Measurements from ENCODE around the gene MAP2. TPM values are rescaled to one million over a fixed set of nuclear protein-coding genes. Genes with fewer than 3 reads are reported as not detected.

MAP2 gene
- total and polyA plus RNA-seq, 2 of the 13 experiments (the other 11 are each of a cell fraction or from before 2014, with no cell fraction given) = 0.08 TPM; not detected in 1

GRCh38 chr2:209771474-209772289, 347.8 kb downstream of the MAP2 start, which contains the start of gene UNC80 (continued):
- TF ChIP-seq TBL1XR1 (IDR thresholded peaks at IDR 0.05; ENCODE audit: borderline replicate concordance, low read length, partially characterized antibody) (no peak), AGO2 (optimal IDR thresholded peaks at IDR 0.05; ENCODE audit: low read depth, low read length) (no peak), ZNF672 (CRISPR knock-in tag; IDR thresholded peaks at IDR 0.05) (no peak), ZBED4 (CRISPR knock-in tag; IDR thresholded peaks at IDR 0.05; ENCODE audit: borderline replicate concordance) (peak; percentile 96), BHLHE40 (IDR thresholded peaks at IDR 0.05; ENCODE audit: low read length) (no peak), HMG20B (CRISPR knock-in tag; conservative IDR thresholded peaks at IDR 0.05) (peak; percentile 89), ZNF230 (CRISPR knock-in tag; IDR thresholded peaks at IDR 0.05) (peak; percentile 94), ZBTB10 (CRISPR knock-in tag; IDR thresholded peaks at IDR 0.05; ENCODE audit: borderline replicate concordance) (peak; percentile 85), HOXA3 (CRISPR knock-in tag; IDR thresholded peaks at IDR 0.05) (peak; percentile 76), ZNF740 (CRISPR knock-in tag; IDR thresholded peaks at IDR 0.05) (0 out of 2 replicates have a peak, but pooled peaks have one; percentile 39), ZNF678 (CRISPR knock-in tag; IDR thresholded peaks at IDR 0.05) (peak; percentile 91), ELK4 (CRISPR knock-in tag; IDR thresholded peaks at IDR 0.05; ENCODE audit: borderline replicate concordance) (no peak), LCORL (IDR thresholded peaks at IDR 0.05) (no peak), LCORL (CRISPR knock-in tag; IDR thresholded peaks at IDR 0.05) (peak; percentile 44; the same call in 1 of the 2 replicates)
- TF ChIP-seq, protein P1, sequence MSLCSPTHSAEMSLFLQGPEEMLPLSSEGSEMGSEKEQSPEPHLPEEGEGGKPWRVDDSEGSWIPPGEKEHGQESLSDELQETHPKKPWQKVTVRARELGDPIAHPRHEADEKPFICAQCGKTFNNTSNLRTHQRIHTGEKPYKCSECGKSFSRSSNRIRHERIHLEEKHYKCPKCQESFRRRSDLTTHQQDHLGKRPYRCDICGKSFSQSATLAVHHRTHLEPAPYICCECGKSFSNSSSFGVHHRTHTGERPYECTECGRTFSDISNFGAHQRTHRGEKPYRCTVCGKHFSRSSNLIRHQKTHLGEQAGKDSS (CRISPR knock-in tag; IDR thresholded peaks at IDR 0.05; ENCODE audit: borderline replicate concordance, low read depth) = peak; percentile 89; the same call in 1 of the 2 replicates
- TF ChIP-seq, protein P2, sequence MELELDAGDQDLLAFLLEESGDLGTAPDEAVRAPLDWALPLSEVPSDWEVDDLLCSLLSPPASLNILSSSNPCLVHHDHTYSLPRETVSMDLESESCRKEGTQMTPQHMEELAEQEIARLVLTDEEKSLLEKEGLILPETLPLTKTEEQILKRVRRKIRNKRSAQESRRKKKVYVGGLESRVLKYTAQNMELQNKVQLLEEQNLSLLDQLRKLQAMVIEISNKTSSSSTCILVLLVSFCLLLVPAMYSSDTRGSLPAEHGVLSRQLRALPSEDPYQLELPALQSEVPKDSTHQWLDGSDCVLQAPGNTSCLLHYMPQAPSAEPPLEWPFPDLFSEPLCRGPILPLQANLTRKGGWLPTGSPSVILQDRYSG (CRISPR knock-in tag; IDR thresholded peaks at IDR 0.05) = peak; percentile 96
- TF ChIP-seq, protein P3, sequence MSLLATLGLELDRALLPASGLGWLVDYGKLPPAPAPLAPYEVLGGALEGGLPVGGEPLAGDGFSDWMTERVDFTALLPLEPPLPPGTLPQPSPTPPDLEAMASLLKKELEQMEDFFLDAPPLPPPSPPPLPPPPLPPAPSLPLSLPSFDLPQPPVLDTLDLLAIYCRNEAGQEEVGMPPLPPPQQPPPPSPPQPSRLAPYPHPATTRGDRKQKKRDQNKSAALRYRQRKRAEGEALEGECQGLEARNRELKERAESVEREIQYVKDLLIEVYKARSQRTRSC (CRISPR knock-in tag; IDR thresholded peaks at IDR 0.05; ENCODE audit: low read depth) = peak; percentile 87

Data from HepG2 (cell line).